ENCODE results near the gene PRAMEF9.
"Not testable (repeated sequence)": the region's sequence is repeated elsewhere in the genome, so short reads cannot be mapped to it uniquely, and the experiment has no call there.

Gene PRAMEF9

DNA sequence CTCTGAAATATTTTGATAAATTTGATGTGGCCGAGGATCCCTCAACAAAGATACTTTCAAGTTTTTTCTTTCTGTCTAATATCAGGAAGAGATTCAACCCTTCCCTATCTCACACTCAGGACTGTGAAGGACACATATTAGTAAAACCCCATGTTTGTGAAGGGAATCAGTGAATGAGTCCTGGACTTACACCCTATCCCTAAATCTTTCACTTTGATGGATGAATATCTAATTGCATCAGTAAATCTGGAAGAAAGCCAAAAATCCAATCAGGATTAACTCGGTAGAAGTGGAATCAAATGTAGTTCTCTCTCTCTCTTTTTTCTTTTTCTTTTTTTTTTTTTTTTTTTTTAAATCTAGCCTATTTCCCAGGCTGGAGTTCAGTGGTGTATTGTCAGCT lies at the start of gene PRAMEF9:
TSS of gene PRAMEF9 (plus strand) at position 301 of the 400 bp plus-strand sequence. CDS start 3,433 bp downstream, outside the sequence.
- DNase-seq: not testable (repeated sequence)

- DNase-seq: not testable (repeated sequence)
These were observed 15.7 kb upstream of the PRAMEF9 start, which contains the start of gene PRAMEF26 for GRCh38 chr1:13155909-13156308. PRAMEF26 (minus strand) TSS chr1:13156009; CDS start chr1:13153095, 2,914 bp downstream.

- not testable (repeated sequence) for DNase-seq
These were observed 6.1 kb upstream of the PRAMEF9 start, which contains the start of gene HNRNPCL4 for GRCh38 chr1:13165531-13165930. HNRNPCL4 (minus strand) TSS chr1:13165631; CDS start chr1:13165467, 164 bp downstream.

GRCh38 chr1:13201309-13201708 lies 29.7 kb downstream of the PRAMEF9 start, which contains the start of gene PRAMEF13:
PRAMEF13 (minus strand) TSS chr1:13201409; CDS start chr1:13199589, 1,820 bp downstream.
- DNase-seq: not testable (repeated sequence)

DNA sequence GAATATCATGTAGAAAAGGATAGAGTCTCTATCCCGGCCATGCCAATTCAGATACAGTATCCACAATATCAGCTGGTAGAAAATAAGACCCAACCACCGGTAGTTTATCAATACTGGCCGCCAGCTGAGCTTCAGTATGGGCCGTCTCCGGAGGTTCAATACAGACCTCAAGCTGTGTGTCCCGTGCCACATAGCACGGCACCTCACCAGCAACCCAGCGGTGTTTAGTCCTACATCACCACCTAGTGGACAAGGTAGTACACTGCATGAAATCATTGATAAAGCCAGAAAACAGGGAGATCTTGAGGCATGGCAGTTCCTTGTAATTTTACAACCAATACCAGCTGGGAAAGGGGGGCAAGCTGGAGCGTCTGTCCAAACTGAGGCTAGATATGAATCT lies 37.1 kb downstream of the PRAMEF9 start:
- DNase-seq: not testable (repeated sequence)

DNA sequence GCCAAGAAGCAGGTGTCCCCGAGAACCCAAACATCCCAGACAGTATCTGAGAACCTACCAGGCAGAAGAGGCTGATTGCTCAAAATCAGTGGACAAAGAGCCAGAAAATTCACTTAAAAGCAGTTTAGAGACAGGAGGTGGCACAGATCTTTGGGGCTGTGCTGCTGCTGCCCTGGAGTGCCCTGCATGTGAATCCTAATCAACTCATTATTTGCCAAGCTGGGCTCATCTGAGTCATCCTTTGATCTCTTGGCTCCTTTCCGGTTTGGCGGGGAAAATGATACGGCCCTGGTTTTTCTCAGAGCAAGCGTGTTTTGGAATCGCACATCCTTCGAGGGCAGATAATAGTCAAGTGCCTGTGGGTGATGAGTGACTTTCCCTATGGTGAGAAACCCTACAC lies 45.0 kb downstream of the PRAMEF9 start:
- not testable (repeated sequence) for DNase-seq

DNA sequence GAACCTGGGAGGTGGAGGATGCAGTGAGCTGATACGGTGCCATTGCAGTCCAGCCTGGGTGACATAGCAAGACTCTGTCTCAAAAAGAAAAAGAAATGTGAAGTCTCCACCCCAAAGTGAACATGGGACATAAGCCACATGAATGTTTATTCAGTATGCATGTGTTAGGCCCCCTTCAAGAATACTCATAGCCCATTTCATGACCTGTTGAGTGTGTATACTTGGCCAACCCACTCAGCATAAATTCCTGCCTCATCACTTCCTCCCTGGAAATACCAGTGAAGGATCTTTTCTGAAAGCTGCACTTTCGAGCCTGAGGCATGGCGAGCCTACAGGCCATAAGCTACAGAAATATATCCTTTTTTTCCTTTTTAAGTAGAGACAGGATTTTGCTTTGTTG lies 47.6 kb downstream of the PRAMEF9 start:
- not testable (repeated sequence) for DNase-seq

- DNase-seq: not testable (repeated sequence)
These were observed 51.1 kb downstream of the PRAMEF9 start for GRCh38 chr1:13222788-13223187.

DNA sequence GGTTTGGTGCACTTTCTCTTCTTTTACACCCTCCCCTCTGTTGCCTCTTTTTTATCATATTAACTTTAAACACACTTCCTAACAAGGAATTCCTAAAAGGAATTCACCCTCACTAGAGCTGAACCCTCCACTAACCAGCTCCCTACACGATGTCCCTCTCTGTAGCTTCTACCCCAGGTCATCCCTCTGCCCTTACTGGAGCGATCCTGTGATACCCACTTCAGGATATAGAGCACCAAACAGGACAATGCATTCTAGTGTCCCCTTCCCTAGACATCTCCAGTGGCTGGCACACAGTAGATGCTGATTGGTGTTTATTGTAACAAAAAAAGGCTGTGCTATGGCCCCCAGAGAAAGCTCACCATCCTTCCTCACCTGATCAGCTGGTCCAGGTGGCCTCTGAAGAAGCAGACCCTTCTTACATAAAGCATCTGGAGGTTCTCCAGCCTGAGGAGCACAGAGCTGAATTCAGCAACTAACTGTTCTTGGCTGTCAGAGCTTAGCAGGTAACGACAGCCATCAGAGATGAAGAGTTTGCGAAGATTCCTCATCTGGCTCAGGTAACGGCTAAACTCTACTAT lies 52.9 kb downstream of the PRAMEF9 start:
- no peak for DNase-seq

DNA sequence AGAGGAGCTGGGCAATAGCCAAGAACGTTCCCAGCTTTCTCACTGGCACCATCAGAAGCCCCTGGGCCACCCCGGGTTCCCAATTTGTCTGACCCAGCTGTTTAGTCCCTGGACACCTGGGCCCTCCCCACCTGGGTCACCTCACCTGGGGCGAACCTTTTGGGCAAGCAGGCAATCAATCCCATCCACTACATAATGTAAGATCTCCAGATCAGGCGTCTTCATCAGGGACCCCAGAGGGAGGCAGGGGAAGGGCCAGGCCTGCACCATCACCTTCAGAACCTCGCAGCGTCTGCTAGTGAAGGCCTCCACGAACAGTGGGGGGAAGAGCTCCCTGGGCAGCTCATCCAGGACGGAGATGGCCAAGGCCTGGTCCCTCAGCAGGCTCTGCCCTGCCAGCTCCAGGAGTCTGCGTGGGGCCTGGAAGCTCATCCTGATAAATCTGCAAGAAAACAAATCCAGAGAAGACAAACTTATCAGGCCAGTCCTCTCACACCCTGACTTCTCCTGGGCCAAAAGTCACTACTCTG lies 54.1 kb downstream of the PRAMEF9 start, which contains the start of gene PRAMEF18:
TSS of gene PRAMEF18 (minus strand) at position 480 of the 530 bp plus-strand sequence. CDS start at position 432, 48 bp downstream.
- DNase-seq: not testable (repeated sequence)

GRCh38 chr1:13227271-13228055 lies 55.8 kb downstream of the PRAMEF9 start:
- DNase-seq: not testable (repeated sequence)

- peak; percentile 5 to 19 for DNase-seq
These were observed 56.7 kb downstream of the PRAMEF9 start for GRCh38 chr1:13228343-13228781.
